Activated T-cell treated with anti-CD3 and anti-CD28 coated beads for 1 hour (primary cell): Measurements from ENCODE around the gene ZNF732.
"Not testable (repeated sequence)": the region's sequence is repeated elsewhere in the genome, so short reads cannot be mapped to it uniquely, and the experiment has no call there.

ENCODE experiments used
- DNase-seq: peaks from one replicate; pipeline ENCODE4 v3.0.0-alpha.2; 2020; ENCODE audit warnings: low read depth

The ZNF732 gene

DNA sequence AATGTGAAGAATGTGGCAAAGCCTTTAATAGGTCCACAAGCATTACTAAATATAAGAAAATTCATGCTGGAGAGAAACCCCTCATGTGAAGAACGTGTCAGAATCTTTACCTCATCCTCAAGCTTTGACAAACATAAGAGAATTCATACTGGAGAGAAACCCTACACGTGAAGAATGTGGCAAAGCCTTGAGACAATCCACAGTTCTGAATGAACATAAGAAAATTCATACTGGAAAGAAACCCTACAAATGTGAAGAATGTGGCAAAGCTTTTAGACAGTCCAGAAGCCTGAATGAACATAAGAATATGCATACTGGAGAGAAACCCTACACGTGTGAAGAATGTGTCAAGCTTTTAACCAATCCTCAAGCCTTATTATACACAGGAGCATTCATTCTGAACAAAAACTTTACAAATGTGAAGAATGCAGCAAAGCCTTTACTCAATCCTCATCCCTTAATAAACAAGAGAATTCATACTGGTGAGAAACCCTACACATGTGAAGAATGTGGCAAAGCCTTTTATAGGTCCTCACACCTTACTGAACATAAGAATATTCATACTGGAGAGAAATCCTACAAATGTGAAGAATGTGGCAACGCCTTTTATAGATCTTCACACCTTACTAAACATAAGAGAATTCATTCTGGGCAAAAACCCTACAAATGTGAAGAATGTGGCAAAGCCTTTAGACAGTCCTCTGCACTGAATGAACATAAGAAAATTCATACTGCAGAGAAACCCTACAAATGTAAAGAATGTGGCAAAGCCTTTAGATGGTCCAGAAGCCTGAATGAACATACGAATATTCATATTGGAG lies 51.1 kb downstream of the ZNF732 start:
- no peak for DNase-seq

DNA sequence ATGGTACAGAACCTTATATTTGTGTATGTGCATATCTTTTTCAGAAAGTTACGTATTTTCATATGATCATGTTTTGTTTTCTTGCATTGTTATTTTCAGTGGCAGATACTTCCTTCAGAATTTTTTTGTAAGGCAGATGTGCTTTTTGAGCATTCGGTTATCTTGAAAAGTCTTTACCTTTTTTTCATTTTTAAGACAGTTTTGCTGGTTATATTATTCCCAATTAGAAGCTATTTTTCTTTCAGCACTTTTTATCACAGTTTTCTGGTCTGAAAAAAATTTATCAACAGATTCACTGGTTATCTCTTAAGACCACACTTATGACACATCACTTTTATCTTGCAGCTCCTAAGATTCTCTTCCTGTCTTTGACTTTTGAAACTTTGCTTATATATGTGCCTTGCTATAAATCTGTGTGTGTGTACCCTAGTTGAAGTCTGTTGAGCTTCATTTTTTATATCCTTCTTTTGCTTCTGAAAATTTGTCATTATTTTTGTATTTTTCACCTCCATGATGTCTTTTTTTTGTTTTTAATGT lies 53.1 kb downstream of the ZNF732 start:
- DNase-seq: no peak

DNA sequence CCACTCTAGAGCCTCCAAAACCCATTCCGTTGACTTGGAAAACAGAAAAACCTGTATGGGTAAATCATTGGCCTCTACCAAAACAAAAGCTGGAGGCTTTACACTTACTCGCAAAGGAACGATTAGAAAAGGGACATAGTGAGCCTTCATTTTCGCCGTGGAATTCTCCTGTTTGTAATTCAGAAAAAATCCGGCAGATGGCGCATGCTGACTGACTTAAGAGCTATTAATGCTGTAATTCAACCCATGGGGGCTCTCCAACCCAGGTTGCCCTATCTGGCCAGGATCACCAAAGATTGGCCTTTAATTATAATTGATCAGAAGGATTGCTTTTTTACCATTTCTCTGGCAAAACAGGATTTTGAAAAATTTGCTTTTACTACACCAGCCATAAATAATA lies 60.8 kb downstream of the ZNF732 start:
- DNase-seq: peak; percentile 42

DNA sequence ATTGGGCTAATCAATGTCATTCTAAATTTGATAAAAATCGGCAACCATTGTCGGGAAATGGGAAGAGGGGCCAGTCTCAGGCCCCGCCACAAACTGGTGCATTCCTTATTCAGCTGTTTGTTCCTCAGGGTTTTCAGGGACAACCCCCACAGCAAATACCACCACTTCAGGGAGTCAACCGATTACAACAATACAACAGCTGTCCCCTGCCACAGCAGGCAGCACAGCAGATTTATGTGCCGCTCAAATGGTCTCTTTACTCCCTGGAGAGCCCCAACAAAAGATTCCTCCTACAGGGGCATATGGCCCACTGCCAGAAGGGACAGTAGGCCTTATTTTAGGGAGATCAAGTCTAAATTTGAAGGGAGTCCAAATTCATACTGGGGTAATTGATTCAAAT lies 61.8 kb downstream of the ZNF732 start:
- DNase-seq: no peak

DNA sequence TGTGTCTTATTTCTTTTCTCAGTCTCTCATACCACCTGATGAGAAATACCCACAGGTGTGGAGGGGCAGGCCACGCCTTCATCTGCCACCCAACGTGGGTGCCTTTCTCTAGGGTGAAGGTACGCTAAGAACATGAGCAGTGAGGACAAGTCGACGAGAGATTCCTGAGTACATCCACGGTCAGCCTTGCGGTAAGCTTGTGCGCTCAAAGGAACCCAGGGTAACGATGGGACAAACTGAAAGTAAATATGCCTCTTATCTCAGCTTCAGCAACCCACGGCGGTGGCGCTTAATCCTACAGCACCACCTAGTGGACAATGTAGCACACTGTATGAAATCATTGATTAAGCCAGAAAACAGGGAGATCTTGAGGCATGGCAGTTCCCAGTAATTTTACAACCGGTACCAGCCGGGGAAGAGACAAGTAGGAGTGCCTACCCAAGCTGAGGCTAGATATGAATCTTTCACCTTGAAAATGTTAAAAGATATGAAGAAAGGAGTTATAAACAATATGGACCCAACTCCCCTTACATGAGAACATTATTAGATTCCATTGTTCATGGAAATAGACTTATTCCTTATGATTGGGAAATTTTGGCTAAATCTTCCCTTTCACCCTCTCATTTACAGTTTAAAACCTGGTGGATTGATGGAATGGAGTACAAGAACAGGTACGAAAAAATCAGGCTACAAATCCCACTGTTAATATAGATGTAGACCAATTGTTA lies 63.0 kb downstream of the ZNF732 start:
- peak; percentile 45 for DNase-seq

DNA sequence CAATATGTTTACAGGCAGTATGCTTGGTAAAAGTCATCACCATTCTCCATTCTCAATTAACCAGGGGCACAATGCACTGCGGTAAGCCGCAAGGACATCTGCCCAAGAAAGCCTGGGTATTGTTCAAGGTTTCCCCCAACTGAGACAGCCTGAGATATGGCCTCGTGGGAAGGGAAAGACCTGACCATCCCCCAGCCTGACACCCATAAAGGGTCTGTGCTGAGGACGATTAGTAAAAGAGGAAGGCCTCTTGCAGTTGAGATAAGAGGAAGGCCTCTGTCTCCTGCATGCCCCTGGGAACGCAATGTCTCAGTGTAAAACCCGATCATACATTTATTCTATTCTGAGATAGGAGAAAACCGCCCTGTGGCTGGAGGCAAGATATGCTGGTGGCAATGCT lies 63.9 kb downstream of the ZNF732 start:
- DNase-seq: not testable (repeated sequence)

DNA sequence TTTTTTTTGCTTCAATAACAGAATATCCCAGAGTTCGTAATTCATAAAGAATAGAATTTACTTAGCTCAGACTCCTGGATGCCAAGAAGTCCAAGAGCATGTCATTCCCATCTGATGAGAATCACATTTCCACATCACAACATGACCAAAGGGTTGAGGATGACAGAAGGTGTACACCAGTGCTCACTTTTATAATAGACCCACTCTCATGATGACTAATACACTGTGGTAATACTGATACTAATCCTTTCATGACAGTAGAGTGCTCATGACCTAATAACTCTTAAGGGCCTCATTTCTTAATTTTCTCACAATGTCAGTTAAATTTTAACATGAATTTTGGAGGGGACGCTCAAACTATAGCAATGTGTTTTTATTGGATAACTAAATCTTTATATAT lies 69.2 kb downstream of the ZNF732 start:
- DNase-seq: no peak

DNA sequence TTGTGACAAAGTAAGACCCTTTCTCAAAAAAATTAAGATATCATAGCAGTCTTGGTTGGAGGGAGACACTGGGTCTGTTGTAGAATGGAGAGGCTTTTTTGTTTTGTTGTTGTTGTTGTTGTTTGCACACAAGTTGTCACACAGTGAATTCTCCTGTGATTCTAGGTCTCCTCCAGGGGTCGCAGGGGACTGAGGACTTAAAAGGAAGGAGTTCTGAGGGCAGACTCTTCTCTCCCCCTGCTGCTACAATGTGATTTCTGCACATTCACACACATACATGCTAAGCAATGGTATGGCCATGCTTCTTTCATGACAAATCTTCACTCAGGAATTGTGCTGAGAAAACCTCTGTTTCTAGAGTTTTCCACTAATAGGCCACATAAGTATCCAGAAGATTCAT lies 71.1 kb downstream of the ZNF732 start:
- DNase-seq: no peak

DNA sequence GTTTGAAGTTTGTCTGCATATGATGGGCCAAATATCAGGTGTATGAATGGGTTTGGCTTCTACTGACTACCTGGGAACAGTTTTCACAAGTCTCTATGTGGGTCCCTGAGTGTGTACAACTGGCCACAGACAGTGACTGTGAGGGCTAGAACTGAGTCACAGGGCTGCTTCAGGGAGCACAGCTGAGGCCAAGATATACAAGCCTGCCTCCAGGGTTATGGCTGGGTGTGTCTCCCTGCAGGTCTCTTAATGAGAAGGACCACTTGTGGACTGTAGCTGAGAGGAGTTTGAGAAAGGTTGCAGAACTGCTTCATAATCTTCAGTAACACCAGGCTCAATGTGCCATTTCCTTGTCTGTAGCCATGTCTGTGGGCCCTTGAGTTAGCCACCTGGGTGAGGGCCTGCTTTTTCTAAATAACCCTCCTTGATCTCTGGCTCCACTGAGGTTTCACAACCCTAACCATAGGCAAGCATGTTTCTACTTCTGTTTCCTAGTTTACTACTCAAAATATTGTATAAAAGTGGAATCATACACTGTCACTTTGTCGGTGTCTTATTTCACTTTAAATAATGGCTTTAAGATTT lies 81.3 kb downstream of the ZNF732 start:
- no peak for DNase-seq
